NCI-H1417 treated with DMSO at 0.1 percent for 48 hours (cell line): ENCODE measurements around the gene DPY19L1.
"Not testable (repeated sequence)": the region's sequence is repeated elsewhere in the genome, so short reads cannot be mapped to it uniquely, and the experiment has no call there.

Experiments
- DNase-seq: peaks from one replicate; lab custom pipeline; 2025; lab: John Stamatoyannopoulos, UW

Gene DPY19L1

GRCh38 chr7:34918198-34918861 lies 119.0 kb downstream of the DPY19L1 start:
- DNase-seq: not testable (repeated sequence)

- not testable (repeated sequence) for DNase-seq
Measured at GRCh38 chr7:34917515-34917914, 119.8 kb downstream of the DPY19L1 start.

- no peak for DNase-seq
Measured at GRCh38 chr7:34916267-34916666, 121.0 kb downstream of the DPY19L1 start.

DNA sequence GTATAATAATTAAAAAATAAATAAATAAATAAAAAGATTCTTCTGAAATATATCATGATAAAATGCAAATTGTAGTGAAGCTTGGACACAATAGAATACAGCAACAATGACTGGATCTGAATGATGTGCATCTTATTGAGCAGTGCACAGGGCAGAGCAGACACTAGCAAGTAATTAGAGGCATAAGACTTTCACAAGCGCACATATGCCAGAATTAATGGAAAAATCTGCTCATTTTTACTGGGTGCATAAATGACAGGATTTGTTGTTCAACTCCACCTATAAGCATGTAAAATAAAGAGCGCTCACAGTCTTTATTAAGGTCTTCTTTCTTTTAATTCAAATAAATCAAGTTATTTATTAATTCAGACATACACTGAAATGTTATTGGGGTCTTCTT lies 125.0 kb downstream of the DPY19L1 start:
- DNase-seq: no peak

GRCh38 chr7:34906266-34906850 lies 130.9 kb downstream of the DPY19L1 start:
- not testable (repeated sequence) for DNase-seq

GRCh38 chr7:34904987-34905386 lies 132.3 kb downstream of the DPY19L1 start:
- no peak for DNase-seq

DNA sequence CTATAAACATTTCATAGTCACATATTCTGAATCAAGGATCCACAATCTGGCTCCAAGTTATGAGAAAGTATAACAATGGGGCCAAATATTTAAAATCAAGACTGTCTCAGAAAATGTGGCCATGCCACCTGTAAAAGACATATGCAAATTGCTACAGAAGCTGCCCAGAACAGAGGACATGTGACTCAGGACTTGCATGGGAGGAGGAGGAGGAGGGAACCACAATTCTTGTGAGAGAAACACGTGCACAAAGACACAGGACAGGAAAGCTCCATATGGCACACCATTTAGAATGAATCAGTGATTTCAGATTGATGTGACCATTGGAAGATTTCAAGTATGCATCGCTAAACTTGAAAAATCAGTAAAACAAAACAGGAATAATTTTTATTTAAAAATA lies 133.4 kb downstream of the DPY19L1 start:
- DNase-seq: not testable (repeated sequence)

GRCh38 chr7:34902182-34902581 lies 135.1 kb downstream of the DPY19L1 start:
- DNase-seq: no peak

GRCh38 chr7:34900891-34901513 lies 136.3 kb downstream of the DPY19L1 start:
- DNase-seq: no peak

- DNase-seq: no peak
Measured at GRCh38 chr7:34895202-34895601, 142.1 kb downstream of the DPY19L1 start.

- no peak for DNase-seq
Measured at GRCh38 chr7:34889951-34890350, 147.3 kb downstream of the DPY19L1 start.

DNA sequence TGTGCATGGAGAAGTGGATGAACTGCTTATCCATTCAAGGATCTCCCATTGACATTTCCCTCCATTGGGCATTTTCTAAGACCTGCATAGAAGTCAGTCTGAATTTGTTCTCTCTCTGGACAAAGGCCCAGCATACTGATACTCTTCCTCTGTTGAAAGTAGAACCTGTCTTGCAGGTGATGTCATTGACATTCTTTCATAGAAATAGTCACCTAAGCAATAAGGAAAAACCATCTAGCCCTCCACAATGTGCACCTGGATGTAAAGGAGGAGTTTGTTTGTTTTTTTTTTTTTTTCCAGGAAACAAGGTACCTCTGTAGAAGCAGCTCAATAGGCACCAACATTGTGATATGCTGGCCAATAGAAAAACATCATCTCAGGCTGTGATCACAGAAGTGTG lies 150.4 kb downstream of the DPY19L1 start:
- DNase-seq: no peak

GRCh38 chr7:34883855-34884254 lies 153.4 kb downstream of the DPY19L1 start:
- not testable (repeated sequence) for DNase-seq

DNA sequence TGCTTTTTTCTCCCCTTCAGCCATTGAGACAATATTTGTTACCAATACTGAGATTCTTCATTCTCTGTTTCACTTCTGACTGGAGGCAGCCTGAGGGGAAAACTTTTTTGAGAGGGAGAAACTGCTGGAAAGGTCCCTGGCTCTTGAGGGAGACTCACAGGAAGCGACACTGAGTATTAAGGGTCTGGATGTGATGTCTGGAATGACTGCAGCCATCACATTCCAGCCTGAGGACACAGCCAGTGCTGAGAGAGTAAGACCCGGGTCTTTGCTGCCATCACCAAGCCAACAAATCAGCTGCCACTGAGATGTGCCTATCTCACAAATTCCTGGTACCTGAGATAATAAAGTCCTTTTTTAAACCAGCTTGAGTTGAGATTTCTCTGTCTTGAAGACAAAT lies 157.4 kb downstream of the DPY19L1 start:
- no peak for DNase-seq

DNA sequence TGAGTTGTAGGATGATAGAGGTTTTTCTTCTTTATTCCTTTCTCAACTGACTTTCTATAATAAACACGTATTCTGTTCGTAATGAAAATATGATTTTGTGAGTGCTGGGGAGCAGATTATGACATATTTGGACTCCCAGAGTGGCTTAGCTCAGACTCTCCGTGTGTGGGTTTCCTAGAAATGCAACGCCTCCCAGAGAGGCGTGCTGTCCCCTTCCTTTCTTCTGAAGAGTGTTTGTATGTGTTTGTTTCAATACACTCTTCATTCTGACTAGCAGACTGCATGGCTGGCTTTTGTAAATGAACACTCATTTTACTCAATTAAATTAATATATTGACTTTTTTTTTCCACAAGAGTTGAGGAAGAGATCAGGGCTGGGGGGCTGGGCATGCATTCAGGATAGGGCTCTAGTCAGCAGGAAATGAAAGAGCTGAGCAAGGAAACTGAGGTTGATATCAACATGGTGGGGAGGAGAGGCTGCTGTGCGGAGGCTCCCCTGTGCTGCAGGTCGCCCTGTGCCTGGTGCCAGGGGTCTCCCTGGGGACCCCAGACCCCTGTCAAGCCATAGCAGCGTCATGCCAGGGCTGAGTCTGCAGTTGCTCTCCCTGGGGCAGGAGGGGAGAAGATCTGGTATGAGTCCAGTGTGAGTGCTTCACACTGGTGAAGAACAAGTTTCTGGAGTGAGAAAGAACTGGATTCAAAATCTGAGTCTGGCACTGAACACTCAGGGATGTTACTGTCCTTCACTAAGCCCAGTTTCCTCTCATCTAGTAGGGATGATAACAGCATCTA lies 158.1 kb downstream of the DPY19L1 start:
- not testable (repeated sequence) for DNase-seq
